A673 (cell line): ENCODE measurements around the gene CYP3A7. TPM values are rescaled to one million over a fixed set of nuclear protein-coding genes. Genes with fewer than 3 reads are reported as not detected.

ENCODE experiments used
- BruUV-seq: library from RNA; stranded (reverse); fragments of 400-500 nt; replicated peaks from 2 replicates; lab custom pipeline; 2021; lab: Mats Ljungman, UMichigan
- CTCF ChIA-PET: fragments of 300-600 bp; sonication (Branson Sonifier 250); formaldehyde crosslinking; loops from one replicate; lab custom pipeline; 2022; ENCODE audit warnings: antibody characterized with exemption; lab: Charles Lee
- POLR2A ChIA-PET: fragments of 300-600 bp; sonication (Branson Sonifier 250); formaldehyde crosslinking; loops from one replicate; lab custom pipeline; 2022; ENCODE audit warnings: antibody characterized with exemption; ENCODE audit not compliant: low non-redundant PET; lab: Charles Lee
- DNase-seq: peaks from one replicate; pipeline ENCODE4 v3.0.0-alpha.2; 2015; ENCODE audit warnings: low spot score
- H3K27ac ChIP-seq: fragments of 200-600 bp; sonication (generic); 2 replicates; pipeline ENCODE4 v1.5.1; 2016; ENCODE audit warnings: mixed run types, low read depth, mild to moderate bottlenecking, mixed read lengths, antibody characterized with exemption, low read length; ENCODE audit not compliant: poor library complexity, severe bottlenecking
- H3K27me3 ChIP-seq: fragments of 200-600 bp; sonication (generic); replicated peaks from 2 replicates; pipeline ENCODE4 v1.6.1; 2017; ENCODE audit warnings: mixed run types, low read depth, mild to moderate bottlenecking, mixed read lengths, antibody characterized with exemption, low read length; ENCODE audit not compliant: insufficient read depth, poor library complexity
- H3K36me3 ChIP-seq: fragments of 200-600 bp; sonication (generic); 2 replicates; pipeline ENCODE4 v1.6.1; 2016; ENCODE audit warnings: mixed run types, mild to moderate bottlenecking, mixed read lengths, antibody characterized with exemption, low read length; ENCODE audit not compliant: insufficient read depth, poor library complexity, severe bottlenecking
- H3K4me1 ChIP-seq: fragments of 200-600 bp; sonication (generic); 2 replicates; pipeline ENCODE4 v1.6.1; 2017; ENCODE audit warnings: mixed run types, mild to moderate bottlenecking, mixed read lengths, antibody characterized with exemption, low read length; ENCODE audit not compliant: insufficient read depth, poor library complexity, severe bottlenecking
- H3K4me3 ChIP-seq: fragments of 200-600 bp; sonication (generic); 2 replicates; pipeline ENCODE4 v1.5.1; 2016; ENCODE audit warnings: low read depth, mixed run types, mild to moderate bottlenecking, mixed read lengths, low read length; ENCODE audit not compliant: poor library complexity, severe bottlenecking
- H3K9me3 ChIP-seq: fragments of 200-600 bp; sonication (generic); 2 replicates; pipeline ENCODE4 v1.6.1; 2016; ENCODE audit warnings: mixed run types, low read depth, mild to moderate bottlenecking, mixed read lengths, antibody characterized with exemption, low read length; ENCODE audit not compliant: poor library complexity, severe bottlenecking
- CTCF ChIP-seq: fragments of 300-800, 200-600 bp; sonication (generic); conservative IDR thresholded peaks from 2 replicates; pipeline ENCODE4 v1.5.1; 2017; ENCODE audit warnings: low read depth, mild to moderate bottlenecking, antibody characterized with exemption, low read length, moderate library complexity, mixed read lengths
- EZH2 ChIP-seq: fragments of 200-600 bp; sonication (generic); IDR thresholded peaks from 2 replicates; pipeline ENCODE4 v1.6.1; 2017; ENCODE audit warnings: borderline replicate concordance, low read depth, mild to moderate bottlenecking, mixed read lengths, antibody characterized with exemption, low read length; ENCODE audit not compliant: poor library complexity, severe bottlenecking
- intact Hi-C: fragments of 100-400 bp; cut with micrococcal nuclease; formaldehyde crosslinking; loops from one replicate; pipeline ENCODE4 v1.10.0; 2022; ENCODE audit not compliant: unreplicated experiment
- total RNA-seq: library from RNA; stranded (reverse); gene quantifications from 2 replicates; pipeline ENCODE4 v1.2.3, GENCODE V29; 2021

CYP3A7 gene
- total RNA-seq, 1 experiment from 2014 or later: not detected

GRCh38 chr7:99766484-99767099 is 31.6 kb upstream of the CYP3A7 start:
- no peak for DNase-seq
- TF ChIP-seq EZH2 (no peak), CTCF (no peak)
- Histone ChIP-seq H3K27me3 (peaks cover 19% of the 10 kb centered on the region), H3K4me1 (no peaks in the 10 kb centered on the region), H3K9me3 (no peaks in the 10 kb centered on the region), H3K36me3 (no peaks in the 10 kb centered on the region), H3K4me3 (no peak overlapping the region), H3K27ac (no peak overlapping the region)
- intact Hi-C loops: no loop called here
- no TSS peak for BruUV-seq
- ChIA-PET CTCF (no interaction called here), POLR2A (no interaction called here)

GRCh38 chr7:99764478-99764877 is 29.5 kb upstream of the CYP3A7 start:
- no peak overlapping the region for H3K4me3 ChIP-seq
- ChIA-PET POLR2A (no interaction called here), CTCF (no interaction called here)
- BruUV-seq: no TSS peak
- no peaks in the 10 kb centered on the region for H3K36me3 ChIP-seq
- no peak overlapping the region for H3K27ac ChIP-seq
- DNase-seq: no peak
- H3K27me3 ChIP-seq: peaks cover 7% of the 10 kb centered on the region
- H3K4me1 ChIP-seq: no peaks in the 10 kb centered on the region
- TF ChIP-seq EZH2 (no peak), CTCF (no peak)
- no peaks in the 10 kb centered on the region for H3K9me3 ChIP-seq
- intact Hi-C loops: no loop called here

GRCh38 chr7:99762680-99763327 is 27.8 kb upstream of the CYP3A7 start:
- TF ChIP-seq CTCF (no peak), EZH2 (no peak)
- DNase-seq: no peak
- CTCF ChIA-PET: no interaction called here

More at GRCh38 chr7:99762680-99763327, 27.8 kb upstream of the CYP3A7 start:
- no peak overlapping the region for H3K4me3 ChIP-seq
- no TSS peak for BruUV-seq
- no peaks in the 10 kb centered on the region for H3K36me3 ChIP-seq
- H3K27me3 ChIP-seq: peaks cover 7% of the 10 kb centered on the region
- intact Hi-C loops: no loop called here
- no peak overlapping the region for H3K27ac ChIP-seq
- POLR2A ChIA-PET: no interaction called here
- no peaks in the 10 kb centered on the region for H3K4me1 ChIP-seq
- H3K9me3 ChIP-seq: no peaks in the 10 kb centered on the region
